ENCODE results near the gene FLCN.

- TF ChIP-seq CTCF (IDR thresholded peaks at IDR 0.05; ENCODE audit: low read depth, low read length) (no peak), MAX (IDR thresholded peaks at IDR 0.05; ENCODE audit: low read depth, low read length) (no peak)
Measured at GRCh38 chr17:17224137-17224536, 12.8 kb downstream of the FLCN start.

Data from NB4 (cell line).